AG10803 (cell line): Measurements from ENCODE around the gene NIPAL4.

ENCODE experiments used
- DNase-seq: peaks from one replicate; pipeline ENCODE4 v3.0.0; 2010; ENCODE audit warnings: low read depth
- H3K4me3 ChIP-seq: 2 replicates; pipeline ENCODE4 v1.5.1; 2011; ENCODE audit warnings: mild to moderate bottlenecking, low read length, control low read depth
- TF ChIP-seq, protein P1 (sequence below): conservative IDR thresholded peaks from 2 replicates; pipeline ENCODE4 v1.5.1; 2011; ENCODE audit warnings: mild to moderate bottlenecking, low read length, control low read depth, inconsistent platforms

NIPAL4 gene

DNA sequence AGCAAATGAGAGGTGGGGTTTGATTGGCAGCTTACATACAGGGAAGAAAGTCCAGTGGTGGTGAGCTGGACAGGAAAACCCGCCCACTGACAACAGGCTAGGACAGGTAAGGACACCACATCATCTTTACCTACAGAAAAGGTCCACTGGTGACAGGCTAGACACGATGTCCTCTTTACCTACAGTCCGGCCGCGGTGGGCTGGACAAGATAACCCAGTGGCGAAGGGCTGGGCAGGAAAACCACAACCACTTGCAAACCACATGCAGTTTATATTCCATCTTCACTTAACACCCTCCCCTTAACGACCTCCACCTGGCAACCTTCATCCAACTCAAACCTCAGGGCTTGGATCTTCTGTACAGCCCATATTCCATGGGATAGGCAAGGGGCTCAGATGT lies 5.0 kb upstream of the NIPAL4 start:
- no peak overlapping the region for H3K4me3 ChIP-seq
- no peak for DNase-seq
- TF ChIP-seq, protein P1, sequence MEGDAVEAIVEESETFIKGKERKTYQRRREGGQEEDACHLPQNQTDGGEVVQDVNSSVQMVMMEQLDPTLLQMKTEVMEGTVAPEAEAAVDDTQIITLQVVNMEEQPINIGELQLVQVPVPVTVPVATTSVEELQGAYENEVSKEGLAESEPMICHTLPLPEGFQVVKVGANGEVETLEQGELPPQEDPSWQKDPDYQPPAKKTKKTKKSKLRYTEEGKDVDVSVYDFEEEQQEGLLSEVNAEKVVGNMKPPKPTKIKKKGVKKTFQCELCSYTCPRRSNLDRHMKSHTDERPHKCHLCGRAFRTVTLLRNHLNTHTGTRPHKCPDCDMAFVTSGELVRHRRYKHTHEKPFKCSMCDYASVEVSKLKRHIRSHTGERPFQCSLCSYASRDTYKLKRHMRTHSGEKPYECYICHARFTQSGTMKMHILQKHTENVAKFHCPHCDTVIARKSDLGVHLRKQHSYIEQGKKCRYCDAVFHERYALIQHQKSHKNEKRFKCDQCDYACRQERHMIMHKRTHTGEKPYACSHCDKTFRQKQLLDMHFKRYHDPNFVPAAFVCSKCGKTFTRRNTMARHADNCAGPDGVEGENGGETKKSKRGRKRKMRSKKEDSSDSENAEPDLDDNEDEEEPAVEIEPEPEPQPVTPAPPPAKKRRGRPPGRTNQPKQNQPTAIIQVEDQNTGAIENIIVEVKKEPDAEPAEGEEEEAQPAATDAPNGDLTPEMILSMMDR: no peak

DNA sequence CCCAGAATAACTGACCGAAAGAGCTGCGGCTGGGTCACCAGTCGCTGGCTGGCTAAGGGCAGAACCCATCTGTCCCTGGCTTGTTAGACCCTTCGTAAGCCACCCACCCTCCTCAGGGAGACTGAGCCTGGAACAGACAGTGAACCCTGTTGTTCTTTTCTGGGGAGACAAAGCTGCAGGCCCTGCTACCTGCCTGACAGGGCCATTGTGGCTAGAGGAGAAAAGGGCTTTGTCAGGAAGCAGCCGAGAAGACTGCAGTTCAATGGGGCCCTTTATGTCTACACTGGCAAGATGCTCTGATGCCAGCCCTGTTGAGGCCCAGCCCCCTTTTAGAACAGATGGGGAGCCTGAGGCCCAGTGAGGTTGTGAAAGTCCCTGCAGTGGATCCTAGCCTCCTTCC lies 3.7 kb upstream of the NIPAL4 start:
- H3K4me3 ChIP-seq: no peak overlapping the region
- TF ChIP-seq, protein P1: no peak
- no peak for DNase-seq

DNA sequence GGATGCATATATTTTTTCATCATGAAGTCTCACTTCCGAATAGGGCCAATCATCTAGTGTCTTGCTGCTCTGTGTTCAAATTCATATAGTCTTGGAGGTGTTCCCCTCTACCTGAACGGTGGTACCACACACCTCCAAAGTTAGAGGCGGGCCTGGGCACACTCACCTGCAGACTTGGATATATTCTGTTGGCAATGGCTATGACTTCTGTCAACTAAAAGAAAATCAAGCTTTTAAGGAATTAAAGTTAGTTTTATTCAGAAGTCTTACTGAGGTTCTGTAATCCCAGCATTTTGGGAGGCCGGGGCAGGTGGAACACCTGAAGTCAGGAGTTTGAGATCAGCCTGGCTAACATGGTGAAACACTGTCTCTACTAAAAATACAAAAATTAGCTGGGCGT lies 2.6 kb upstream of the NIPAL4 start:
- no peak overlapping the region for H3K4me3 ChIP-seq
- no peak for DNase-seq
- TF ChIP-seq, protein P1: no peak

DNA sequence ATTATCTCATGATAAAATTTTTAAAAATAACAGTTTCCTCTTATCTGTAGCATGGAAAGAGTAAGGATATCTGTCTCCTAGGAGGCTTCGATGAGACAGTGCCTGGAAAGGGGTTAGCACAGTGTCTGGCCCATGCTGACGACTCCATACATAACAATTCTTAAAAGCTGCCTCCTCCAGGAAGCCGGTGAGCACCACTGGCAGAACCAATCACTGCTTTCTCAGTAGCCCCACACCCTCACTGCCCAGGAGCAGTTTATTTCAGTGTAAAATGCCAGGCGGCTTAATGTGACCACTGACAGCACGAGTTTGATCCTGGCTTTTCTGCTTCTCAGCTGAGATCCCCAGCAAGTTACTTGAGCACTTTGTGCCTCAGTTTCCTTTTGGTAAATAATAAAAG lies 1.2 kb upstream of the NIPAL4 start:
- H3K4me3 ChIP-seq: no peak overlapping the region
- TF ChIP-seq, protein P1: no peak
- no peak for DNase-seq

DNA sequence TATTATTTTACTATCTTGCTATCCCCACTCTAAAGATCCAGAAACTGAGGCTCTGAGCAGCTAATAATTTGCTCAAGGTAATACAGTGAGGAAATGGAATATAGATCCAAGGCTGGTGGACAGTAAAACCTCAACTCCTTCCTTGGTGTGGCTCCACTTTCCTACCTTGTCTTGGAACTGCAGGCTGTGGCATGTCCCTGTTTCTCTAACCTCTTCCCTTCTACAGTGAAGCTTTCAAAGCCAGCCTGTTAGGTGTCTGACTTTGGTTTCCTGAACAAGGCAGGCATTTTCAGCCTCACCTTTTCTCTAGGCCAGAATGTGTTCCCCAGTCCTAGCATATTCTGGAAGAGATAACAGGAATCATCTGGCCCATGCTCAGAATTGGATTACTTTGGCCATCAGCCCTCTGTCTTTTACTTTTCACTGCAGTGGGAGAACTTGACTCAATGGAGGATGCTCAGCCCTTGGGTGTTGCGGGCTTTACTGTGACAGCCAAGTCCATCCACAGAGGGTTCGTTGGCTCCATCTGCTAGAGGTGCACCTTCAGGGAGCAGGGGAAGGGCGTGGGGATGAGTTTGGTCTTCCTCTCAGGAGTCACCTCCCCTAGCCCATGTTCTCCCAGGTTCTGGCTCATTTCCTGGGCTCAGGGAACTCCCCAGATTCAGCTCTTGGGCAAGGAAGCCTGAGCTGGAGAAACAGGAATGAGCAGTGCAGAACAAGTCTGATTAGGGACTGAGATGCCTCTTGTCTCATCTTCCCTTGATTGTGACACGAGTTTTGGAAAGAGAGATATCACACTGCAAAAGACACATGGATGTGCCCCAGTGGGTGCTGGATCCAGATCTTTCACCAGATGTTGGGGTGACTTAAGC lies 1.1 kb downstream of the NIPAL4 start:
- DNase-seq: no peak
- H3K4me3 ChIP-seq: no peak overlapping the region
- TF ChIP-seq, protein P1: no peak

DNA sequence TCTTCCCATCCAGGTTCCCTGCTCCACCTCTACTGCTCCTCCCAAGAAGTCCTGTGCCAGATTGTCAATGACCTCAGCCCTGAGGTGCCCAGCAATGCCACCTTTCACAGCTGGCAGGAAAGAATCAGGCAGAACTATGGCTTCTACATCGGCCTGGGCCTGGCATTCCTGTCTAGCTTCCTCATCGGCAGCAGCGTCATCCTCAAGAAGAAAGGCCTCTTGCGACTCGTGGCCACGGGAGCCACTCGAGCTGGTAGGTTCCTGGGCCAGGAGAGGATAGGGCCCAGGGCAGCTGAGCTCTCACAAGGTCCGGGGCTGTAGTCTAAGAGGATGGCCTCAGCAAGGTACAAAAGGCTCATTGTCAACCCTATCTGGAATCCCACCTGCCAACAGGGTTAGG lies 3.1 kb downstream of the NIPAL4 start:
- no peak for DNase-seq
- no peak overlapping the region for H3K4me3 ChIP-seq
- TF ChIP-seq, protein P1: no peak
